A549 treated with AZD9567 at 1 μM for 4 hours (cell line): ENCODE results near the gene HMGCS1. TPM values are rescaled to one million over a fixed set of nuclear protein-coding genes. Genes with fewer than 3 reads are reported as not detected.

Experiments used
- total RNA-seq: library from RNA; stranded (reverse); fragments of 200-300 nt; extraction: Qiagen RNA extraction; gene quantifications from 5 replicates; pipeline ENCODE4 v1.2.3, GENCODE V29; 2022; ENCODE audit not compliant: insufficient read depth

Gene HMGCS1
- total RNA-seq, result 52.0 to 83.5 TPM (median 59.0 TPM) in 5 replicates

GRCh38 chr5:43313035-43313853, at the start of gene HMGCS1:
Gene HMGCS1 (minus strand): TSS chr5:43313412. CDS start chr5:43298965, 14,447 bp downstream.

Other genes starting within 250 kb of the HMGCS1 start
- 23.1 to 35.0 TPM (median 23.9 TPM) in 5 replicates for gene ZNF131, start 192.5 kb downstream of the HMGCS1 start, total RNA-seq
- gene NIM1K, start 121.2 kb downstream of the HMGCS1 start, total RNA-seq, result 0.14 to 0.39 TPM (median 0.23 TPM) in 4 of 5 replicates, not detected in the other
- 0.06 to 0.21 TPM (median 0.09 TPM) in 4 of 5 replicates, not detected in the other for gene CCL28, start 99.0 kb upstream of the HMGCS1 start, total RNA-seq
- gene TMEM267, start 170.5 kb upstream of the HMGCS1 start, total RNA-seq, result 8.6 to 21.1 TPM (median 20.3 TPM) in 5 replicates
- 3.7 to 5.8 TPM (median 5.3 TPM) in 5 replicates for gene C5orf34, start 201.7 kb upstream of the HMGCS1 start, total RNA-seq
- 104 to 114 TPM (median 111 TPM) in 5 replicates for gene PAIP1, start 243.7 kb upstream of the HMGCS1 start, total RNA-seq